GM21576 (cell line): ENCODE data around the gene TBC1D1.

Source experiments
- ATAC-seq: cut with Tn5 transposase; IDR thresholded peaks from one replicate; pipeline ENCODE4 v1.9.1; 2021; ENCODE audit warnings: mild to moderate bottlenecking, moderate library complexity; ENCODE audit not compliant: unreplicated experiment

TBC1D1 gene

GRCh38 chr4:38182334-38182998, 291.6 kb downstream of the TBC1D1 start:
- no peak for ATAC-seq

GRCh38 chr4:38184404-38184803, 293.5 kb downstream of the TBC1D1 start:
- ATAC-seq = no peak

- no peak for ATAC-seq
These were observed 294.7 kb downstream of the TBC1D1 start for GRCh38 chr4:38185406-38186144.

- ATAC-seq = no peak
These were observed 297.3 kb downstream of the TBC1D1 start for GRCh38 chr4:38188136-38188535.

- no peak for ATAC-seq
These were observed 297.8 kb downstream of the TBC1D1 start for GRCh38 chr4:38188631-38189101.
